Fibroblast of lung (primary cell): ENCODE data around the gene ARSG. TPM values are rescaled to one million over a fixed set of nuclear protein-coding genes. Genes with fewer than 3 reads are reported as not detected.
"Not testable (repeated sequence)": the region's sequence is repeated elsewhere in the genome, so short reads cannot be mapped to it uniquely, and the experiment has no call there.

ENCODE experiments used
- DNase-seq, 2 donors: peaks; one replicate each; pipeline versions ENCODE4 v3.0.0 to v3.0.0-alpha.2; 2010; ENCODE audit warnings: low read depth in 2 of 2
- H2AFZ ChIP-seq: 2 replicates; pipeline ENCODE4 v1.5.1; 2012; ENCODE audit warnings: low read length, control low read depth, inconsistent platforms
- H3K27ac ChIP-seq: 2 replicates; pipeline ENCODE4 v1.5.1; 2011; ENCODE audit warnings: low read length, control low read depth; ENCODE audit not compliant: insufficient read depth
- H3K27me3 ChIP-seq: 2 replicates; pipeline ENCODE4 v1.5.1; 2011; ENCODE audit warnings: mild to moderate bottlenecking, low read length; ENCODE audit not compliant: control insufficient read depth, insufficient read depth
- H3K36me3 ChIP-seq: 2 replicates; pipeline ENCODE4 v1.5.1; 2011; ENCODE audit warnings: low read length; ENCODE audit not compliant: control insufficient read depth, insufficient read depth
- H3K4me1 ChIP-seq: 2 replicates; pipeline ENCODE4 v1.5.1; 2011; ENCODE audit warnings: low read length; ENCODE audit not compliant: control insufficient read depth, insufficient read depth; ENCODE audit errors: extremely low read depth
- H3K4me2 ChIP-seq: 2 replicates; pipeline ENCODE4 v1.5.1; 2011; ENCODE audit warnings: low read length, control low read depth; ENCODE audit not compliant: insufficient read depth; ENCODE audit errors: extremely low read depth
- H3K4me3 ChIP-seq, 4 experiments: fragments of 200-600 bp in 1 of 4; sonication (generic) in 1 of 4; replicated peaks in 1 of 4; 2 replicates each; pipeline ENCODE4 v1.5.1; 2011 to 2016; ENCODE audit warnings: low read length in 4 of 4, low read depth in 3 of 4, mild to moderate bottlenecking in 3 of 4, control low read depth in 2 of 4, inconsistent platforms in 1 of 4, mixed read lengths in 1 of 4; ENCODE audit not compliant: insufficient read depth in 1 of 4; ENCODE audit errors: control extremely low read depth in 1 of 4
- H3K79me2 ChIP-seq: 2 replicates; pipeline ENCODE4 v1.5.1; 2012; ENCODE audit warnings: mild to moderate bottlenecking, low read length, inconsistent platforms; ENCODE audit not compliant: control insufficient read depth, insufficient read depth
- H3K9ac ChIP-seq: 2 replicates; pipeline ENCODE4 v1.5.1; 2011; ENCODE audit warnings: mild to moderate bottlenecking, low read length, control low read depth; ENCODE audit not compliant: insufficient read depth
- H3K9me3 ChIP-seq: 2 replicates; pipeline ENCODE4 v1.5.1; 2012; ENCODE audit warnings: low read depth, low read length; ENCODE audit not compliant: control insufficient read depth, insufficient read depth
- H4K20me1 ChIP-seq: 2 replicates; pipeline ENCODE4 v1.5.1; 2011; ENCODE audit warnings: low read length; ENCODE audit not compliant: control insufficient read depth, insufficient read depth; ENCODE audit errors: extremely low read depth
- EZH2 ChIP-seq: IDR thresholded peaks from 2 replicates; pipeline ENCODE4 v1.5.1; 2012; ENCODE audit warnings: low read length, control low read depth, mild to moderate bottlenecking; ENCODE audit errors: missing control alignments
- polyA plus RNA-seq, 2 donors: library from polyadenylated mRNA; depleted of rRNA in 1 of 2; stranded (reverse) in 1 of 2; unstranded in 1 of 2; fragments of >200 nt; gene quantifications; 2 replicates each; pipeline ENCODE4 v1.2.1, GENCODE V29; 2011 to 2012; ENCODE audit warnings: missing spikeins in 1 of 2
- total RNA-seq: library from RNA; depleted of rRNA; stranded (reverse); fragments of >200 nt; gene quantifications from 2 replicates; pipeline ENCODE4 v1.2.1, GENCODE V29; 2014
- TF ChIP-seq, protein P1 (sequence below), 2 donors: IDR thresholded peaks in 1 of 2; conservative IDR thresholded peaks in 1 of 2; 1 replicate in 1 of 2; 2 replicates in 1 of 2; pipeline ENCODE4 v1.5.1; 2011 to 2012; ENCODE audit warnings: low read length in 2 of 2, control low read depth in 1 of 2, inconsistent platforms in 1 of 2, low read depth in 1 of 2, mild to moderate bottlenecking in 1 of 2

ARSG gene
- total and polyA plus RNA-seq, 2 donors (not counting 1 experiment from before 2014, with no cell fraction given): 3.5 to 8.1 TPM

DNA sequence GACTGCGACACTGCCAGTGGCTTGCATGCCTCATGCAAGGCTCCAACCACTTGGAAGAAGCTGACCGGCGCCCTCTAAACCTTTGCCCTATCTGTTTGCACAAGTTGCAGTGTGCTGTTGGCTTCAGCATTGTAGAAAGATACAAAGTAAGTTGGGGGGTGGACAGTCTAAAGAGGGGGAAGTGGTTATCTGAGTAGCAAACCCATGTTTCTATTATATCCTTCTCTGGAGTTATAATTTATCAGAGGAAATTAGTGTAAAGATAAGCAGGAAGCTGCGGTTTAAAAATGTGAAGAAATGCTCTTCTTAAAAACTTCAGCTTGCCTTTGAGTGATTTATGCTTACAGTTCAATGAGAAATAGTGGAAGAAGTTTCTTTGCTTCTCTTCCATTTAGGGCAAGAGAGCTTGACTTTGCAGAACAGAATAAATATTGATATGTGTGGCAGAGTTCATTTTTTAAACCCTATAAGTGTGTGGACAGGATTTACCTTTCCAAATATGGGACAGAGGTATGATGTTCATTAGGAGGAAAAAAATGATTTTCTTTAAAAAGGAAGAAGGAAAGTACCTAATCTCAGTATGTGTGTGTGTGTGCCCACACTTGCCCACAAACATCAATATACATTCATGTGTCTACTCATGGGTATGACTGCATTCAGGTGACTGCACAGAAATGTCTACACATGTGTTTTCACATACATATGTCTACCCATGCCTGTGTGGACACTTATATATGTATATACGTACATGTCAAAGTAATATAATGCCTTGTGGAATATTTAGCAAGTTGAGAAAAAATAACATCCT, 35.4 kb upstream of the ARSG start:
- Histone ChIP-seq H3K4me3 (no peak overlapping the region), H3K4me1 (no peaks in the 10 kb centered on the region), H3K27ac (no peak overlapping the region), H3K9me3 (no peaks in the 10 kb centered on the region), H3K9ac (no peak overlapping the region), H3K4me2 (no peak overlapping the region), H4K20me1 (no peaks in the 10 kb centered on the region), H3K36me3 (peaks cover 2% of the 10 kb centered on the region), H2AFZ (no peak overlapping the region), H3K79me2 (no peaks in the 10 kb centered on the region), H3K27me3 (no peaks in the 10 kb centered on the region)
- TF ChIP-seq EZH2: no peak
- TF ChIP-seq, protein P1, sequence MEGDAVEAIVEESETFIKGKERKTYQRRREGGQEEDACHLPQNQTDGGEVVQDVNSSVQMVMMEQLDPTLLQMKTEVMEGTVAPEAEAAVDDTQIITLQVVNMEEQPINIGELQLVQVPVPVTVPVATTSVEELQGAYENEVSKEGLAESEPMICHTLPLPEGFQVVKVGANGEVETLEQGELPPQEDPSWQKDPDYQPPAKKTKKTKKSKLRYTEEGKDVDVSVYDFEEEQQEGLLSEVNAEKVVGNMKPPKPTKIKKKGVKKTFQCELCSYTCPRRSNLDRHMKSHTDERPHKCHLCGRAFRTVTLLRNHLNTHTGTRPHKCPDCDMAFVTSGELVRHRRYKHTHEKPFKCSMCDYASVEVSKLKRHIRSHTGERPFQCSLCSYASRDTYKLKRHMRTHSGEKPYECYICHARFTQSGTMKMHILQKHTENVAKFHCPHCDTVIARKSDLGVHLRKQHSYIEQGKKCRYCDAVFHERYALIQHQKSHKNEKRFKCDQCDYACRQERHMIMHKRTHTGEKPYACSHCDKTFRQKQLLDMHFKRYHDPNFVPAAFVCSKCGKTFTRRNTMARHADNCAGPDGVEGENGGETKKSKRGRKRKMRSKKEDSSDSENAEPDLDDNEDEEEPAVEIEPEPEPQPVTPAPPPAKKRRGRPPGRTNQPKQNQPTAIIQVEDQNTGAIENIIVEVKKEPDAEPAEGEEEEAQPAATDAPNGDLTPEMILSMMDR (conservative IDR thresholded peaks at IDR 0.05 in 1 of 2, IDR thresholded peaks at IDR 0.05 in 1 of 2; ENCODE audit: low read depth in 1 of 2, low read length in 2 of 2): no peak
- no peak for DNase-seq

DNA sequence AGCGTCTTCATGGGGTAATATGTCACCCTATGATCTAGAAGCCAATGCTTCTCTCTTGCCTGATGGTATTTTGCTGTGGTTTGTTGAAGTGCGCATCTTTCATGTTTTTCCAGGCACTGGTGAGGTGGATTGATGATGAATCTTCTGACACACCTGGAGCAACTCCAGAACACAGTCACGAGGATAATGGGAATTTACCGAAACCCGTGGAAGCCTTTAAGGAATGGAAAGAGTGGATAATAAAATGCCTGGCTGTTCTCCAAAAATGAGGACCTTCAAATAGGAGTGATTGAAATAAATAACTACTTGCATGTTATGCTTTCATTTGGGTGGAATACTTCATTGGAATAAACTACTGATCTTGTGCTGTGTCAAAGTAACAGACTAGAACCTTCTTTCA, 34.6 kb upstream of the ARSG start:
- H4K20me1 ChIP-seq, H3K79me2 ChIP-seq, H3K9me3 ChIP-seq, H2AFZ ChIP-seq, H3K36me3 ChIP-seq, H3K27ac ChIP-seq, H3K9ac ChIP-seq, H3K4me2 ChIP-seq, H3K4me3 ChIP-seq, H3K27me3 ChIP-seq, H3K4me1 ChIP-seq: not testable (repeated sequence)
- peak in 1 of 2 donors; percentile 23 for DNase-seq

DNA sequence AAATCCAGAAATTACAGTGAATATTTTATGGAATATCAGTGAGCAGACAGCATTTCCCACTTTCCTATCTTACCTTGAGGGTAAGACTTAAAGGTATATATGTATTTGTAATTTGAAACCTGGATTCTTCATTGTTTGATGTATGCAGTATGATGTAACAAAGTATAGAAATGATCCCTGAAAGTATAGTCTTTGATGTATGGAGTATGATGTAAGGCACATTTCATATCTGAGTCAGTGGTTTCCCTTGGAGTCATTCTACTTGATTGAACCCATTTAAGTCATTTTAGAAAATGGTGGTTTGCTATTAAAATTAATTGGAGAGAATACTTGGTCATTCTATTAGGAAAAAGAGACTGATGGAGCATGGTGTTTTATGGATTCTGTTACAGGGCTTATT, 33.4 kb upstream of the ARSG start:
- Histone ChIP-seq H3K4me3 (no peak overlapping the region), H3K4me2 (no peak overlapping the region), H2AFZ (no peak overlapping the region), H3K27me3 (no peaks in the 10 kb centered on the region), H3K27ac (no peak overlapping the region), H3K9ac (no peak overlapping the region), H3K9me3 (no peaks in the 10 kb centered on the region), H3K4me1 (no peaks in the 10 kb centered on the region), H3K36me3 (peaks cover 2% of the 10 kb centered on the region), H4K20me1 (no peaks in the 10 kb centered on the region), H3K79me2 (no peaks in the 10 kb centered on the region)
- no peak for DNase-seq
- TF ChIP-seq EZH2: no peak
- TF ChIP-seq, protein P1 (conservative IDR thresholded peaks at IDR 0.05 in 1 of 2, IDR thresholded peaks at IDR 0.05 in 1 of 2; ENCODE audit: low read depth in 1 of 2, low read length in 2 of 2): no peak

DNA sequence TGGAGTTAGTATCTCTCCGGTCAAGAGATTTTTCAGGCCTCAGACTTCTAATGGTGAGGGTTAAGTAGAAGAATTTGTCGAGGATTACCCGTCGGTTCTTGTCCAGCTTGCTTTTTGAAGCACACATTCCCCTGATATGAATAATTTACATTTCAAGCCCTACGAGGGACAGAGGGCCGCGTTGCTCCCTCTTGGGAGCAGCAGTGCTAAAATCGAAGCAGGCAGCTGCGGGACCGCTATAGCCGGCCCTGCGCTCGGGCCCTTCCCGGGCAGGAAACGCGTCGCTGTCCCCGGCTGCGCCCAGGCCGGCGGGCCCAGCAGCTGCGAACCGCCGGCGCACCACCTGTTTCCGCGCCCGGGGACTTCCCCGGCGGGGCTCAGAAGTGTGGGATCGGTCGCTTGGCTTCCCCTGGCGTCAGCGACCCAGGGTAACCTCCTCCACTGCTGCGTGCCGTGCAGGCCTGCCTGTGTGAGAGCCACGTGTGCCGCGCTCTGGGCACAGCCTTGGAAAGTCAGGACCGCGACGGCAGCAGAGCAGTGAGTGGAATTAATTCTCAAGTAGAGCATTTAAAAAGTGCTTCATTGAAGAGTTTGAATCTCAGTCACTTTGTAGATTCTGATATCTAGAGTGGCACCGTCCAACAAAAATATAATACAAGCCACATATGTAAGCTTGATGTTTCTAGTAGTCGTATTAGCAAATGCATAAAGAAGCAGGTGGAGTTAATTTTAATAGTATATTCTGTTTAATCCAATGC, 32.2 kb upstream of the ARSG start:
- peak; percentile 28 to 33 for DNase-seq
- H3K79me2 ChIP-seq, H3K36me3 ChIP-seq, H3K9me3 ChIP-seq, H3K27me3 ChIP-seq, H3K4me1 ChIP-seq, H2AFZ ChIP-seq, H4K20me1 ChIP-seq: not testable (repeated sequence)
- H3K27ac ChIP-seq: peak overlapping the region; percentile 47
- H3K4me2 ChIP-seq: peak overlapping the region; percentile 1
- peak overlapping the region; percentile 1 for H3K9ac ChIP-seq
- H3K4me3 ChIP-seq: peak overlapping the region in 2 of 4 experiments; percentile 6 to 27

DNA sequence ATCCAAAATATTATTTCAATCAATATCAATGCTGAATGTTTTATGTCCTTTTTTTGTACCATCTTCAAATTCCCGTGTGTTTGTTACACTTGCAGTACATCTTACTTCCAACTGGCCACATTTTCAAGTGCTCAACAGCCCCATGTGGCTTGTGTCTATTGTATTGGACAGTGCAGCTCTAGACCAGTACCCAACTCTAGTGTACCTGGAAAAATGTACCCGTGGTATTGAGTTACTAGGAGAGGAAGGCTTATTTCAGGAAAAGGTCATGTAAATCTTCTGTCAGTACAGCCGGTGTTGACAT, 31.7 kb upstream of the ARSG start:
- not testable (repeated sequence) for H3K9ac ChIP-seq

More for the DNA sequence above, 31.7 kb upstream of the ARSG start:
- not testable (repeated sequence) for H4K20me1 ChIP-seq, H3K4me1 ChIP-seq, H3K36me3 ChIP-seq, H3K27ac ChIP-seq, H3K79me2 ChIP-seq, H3K9me3 ChIP-seq, H3K4me2 ChIP-seq, H2AFZ ChIP-seq, DNase-seq, H3K27me3 ChIP-seq
- H3K4me3 ChIP-seq: peak overlapping the region in 1 of 4 experiments; percentile 3
